K562 (cell line): ENCODE measurements around the gene PROM2. TPM values are rescaled to one million over a fixed set of nuclear protein-coding genes. Genes with fewer than 3 reads are reported as not detected.

Source experiments
- ATAC-seq: fragments of 200-7000 bp; cut with Tn5 transposase; 3 replicates; pipeline ENCODE4 v1.9.1; 2020; ENCODE audit warnings: moderate library complexity
- BruUV-seq: library from RNA; stranded (reverse); fragments of 400-500 nt; replicated peaks from 2 replicates; lab custom pipeline; 2021; lab: Mats Ljungman, UMichigan
- CTCF ChIA-PET: fragments of 300-600 bp; formaldehyde crosslinking; extraction: SDS; loops from one replicate; lab custom pipeline; 2021; ENCODE audit warnings: low intra/inter-chr PET ratio; lab: Yijun Ruan, JAX
- POLR2A ChIA-PET: fragments of 300-600, 350-650 bp; sonication (Branson Sonifier 250); formaldehyde crosslinking; extraction: SDS; loops from one replicate; lab custom pipeline; 2021; ENCODE audit warnings: antibody characterized with exemption, inconsistent platforms; lab: Yijun Ruan, JAX
- DNase-seq, 4 experiments: peaks; one replicate each; pipeline versions ENCODE4 v3.0.0 to v3.0.0-alpha.2; 2011 to 2018; ENCODE audit warnings: low spot score in 3 of 4, mixed read lengths in 3 of 4; ENCODE audit errors: extremely low read depth in 1 of 4
- FAIRE-seq: peaks from 2 replicates; lab custom pipeline; 2011; peaks lifted over from hg19 to GRCh38; lab: Jason Lieb, UNC
- H2AFZ ChIP-seq: 2 replicates; pipeline ENCODE4 v1.6.0; 2011; ENCODE audit warnings: low read depth, low read length, control low read depth, inconsistent platforms
- H3K27ac ChIP-seq: fragments of 200-600 bp; 3 replicates; pipeline ENCODE4 v1.8.0; 2011; ENCODE audit warnings: low read depth, mild to moderate bottlenecking, control low read depth, inconsistent platforms, low read length, moderate library complexity, mixed read lengths; ENCODE audit errors: extremely low read depth
- H3K27me3 ChIP-seq, 2 experiments: fragments of 300-600 bp in 1 of 2; 2 replicates in 1 of 2; 3 replicates in 1 of 2; pipeline versions ENCODE4 v1.6.0 to v1.8.0; 2011; ENCODE audit warnings: inconsistent platforms in 2 of 2, low read length in 2 of 2, mild to moderate bottlenecking in 1 of 2, mixed read lengths in 1 of 2, moderate library complexity in 1 of 2; ENCODE audit not compliant: control insufficient read depth in 2 of 2, insufficient read depth in 2 of 2
- H3K36me3 ChIP-seq: fragments of 300-600 bp; 3 replicates; pipeline ENCODE4 v1.8.0; 2011; ENCODE audit warnings: mild to moderate bottlenecking, low read length, inconsistent platforms; ENCODE audit not compliant: control insufficient read depth, insufficient read depth
- H3K4me1 ChIP-seq, 2 experiments: fragments of 200-600 bp in 1 of 2; replicated peaks in 1 of 2; 2 replicates in 1 of 2; 3 replicates in 1 of 2; pipeline versions ENCODE4 v1.5.1 to v1.8.0; 2011; ENCODE audit warnings: inconsistent platforms in 2 of 2, low read length in 2 of 2, mild to moderate bottlenecking in 1 of 2, mixed read lengths in 1 of 2, moderate library complexity in 1 of 2; ENCODE audit not compliant: control insufficient read depth in 2 of 2, insufficient read depth in 2 of 2
- H3K4me2 ChIP-seq: 2 replicates; pipeline ENCODE4 v1.6.1; 2011; ENCODE audit warnings: low read length, control low read depth, inconsistent platforms, mixed read lengths; ENCODE audit not compliant: insufficient read depth
- H3K4me3 ChIP-seq: fragments of 200-600 bp; sonication (generic), shearing (Covaris generic); 2 replicates; pipeline ENCODE4 v1.5.1; 2016; ENCODE audit warnings: control low read depth, inconsistent platforms
- H3K79me2 ChIP-seq: fragments of 200-600 bp; 3 replicates; pipeline ENCODE4 v1.8.0; 2011; ENCODE audit warnings: low read length, inconsistent platforms; ENCODE audit not compliant: control insufficient read depth, insufficient read depth
- H3K9ac ChIP-seq, 2 experiments: 2 replicates each; pipeline versions ENCODE4 v1.6.0 to v1.6.1; 2011; ENCODE audit warnings: low read depth in 2 of 2, low read length in 2 of 2, control low read depth in 1 of 2, inconsistent platforms in 1 of 2, mild to moderate bottlenecking in 1 of 2, mixed read lengths in 1 of 2; ENCODE audit not compliant: insufficient read depth in 1 of 2
- H3K9me1 ChIP-seq: one replicate; pipeline ENCODE4 v1.6.0; 2011; ENCODE audit warnings: inconsistent platforms, mild to moderate bottlenecking, low read length, moderate library complexity; ENCODE audit not compliant: control insufficient read depth, insufficient read depth
- H3K9me3 ChIP-seq: replicated peaks from 2 replicates; pipeline ENCODE4 v1.5.1; 2011; ENCODE audit warnings: low read depth, low read length, inconsistent platforms; ENCODE audit not compliant: control insufficient read depth, insufficient read depth
- H4K20me1 ChIP-seq: replicated peaks from 2 replicates; pipeline ENCODE4 v1.6.1; 2011; ENCODE audit warnings: low read length, inconsistent platforms, mixed read lengths; ENCODE audit not compliant: control insufficient read depth, insufficient read depth
- ATF1 ChIP-seq, 2 experiments: fragments of 450-650 bp in 1 of 2; IDR thresholded peaks; 2 replicates each; pipeline ENCODE4 v1.6.1; 2016; ENCODE audit warnings: missing compliant biosample characterization in 1 of 2, missing genetic modification characterization in 1 of 2
- CCAR2 ChIP-seq: fragments of 200-400 bp; formaldehyde crosslinking; IDR thresholded peaks from 2 replicates; pipeline ENCODE4 v1.6.1; 2017; ENCODE audit warnings: mild to moderate bottlenecking, low read depth, low read length
- COPS2 ChIP-seq: fragments of 450-650 bp; conservative IDR thresholded peaks from 2 replicates; pipeline ENCODE4 v1.6.1; 2016; ENCODE audit warnings: mild to moderate bottlenecking, moderate library complexity
- CREBBP ChIP-seq: IDR thresholded peaks from one replicate; pipeline ENCODE4 v1.6.1; 2012; ENCODE audit warnings: low read depth, mild to moderate bottlenecking, control low read depth, inconsistent platforms, low read length
- EWSR1 ChIP-seq: fragments of 450-650 bp; IDR thresholded peaks from 2 replicates; pipeline ENCODE4 v1.6.1; 2018; ENCODE audit warnings: borderline replicate concordance, mild to moderate bottlenecking, low read depth, moderate library complexity; ENCODE audit not compliant: partially characterized antibody
- FOS ChIP-seq: IDR thresholded peaks from 3 replicates; pipeline ENCODE4 v1.6.1; 2011; ENCODE audit not compliant: insufficient read length; ENCODE audit errors: extremely low read depth
- HNRNPL ChIP-seq: fragments of 200-400 bp; formaldehyde crosslinking; IDR thresholded peaks from 2 replicates; pipeline ENCODE4 v1.6.1; 2017; ENCODE audit warnings: low read depth, mild to moderate bottlenecking, low read length
- LCOR ChIP-seq: sonication (generic); formaldehyde crosslinking; IDR thresholded peaks from 2 replicates; pipeline ENCODE4 v1.8.0; 2022; ENCODE audit warnings: mild to moderate bottlenecking, missing genetic modification reagents
- LEF1 ChIP-seq: fragments of 450-650 bp; IDR thresholded peaks from 2 replicates; pipeline ENCODE4 v1.6.1; 2016; ENCODE audit warnings: mild to moderate bottlenecking
- MEIS2 ChIP-seq: fragments of 450-650 bp; IDR thresholded peaks from 2 replicates; pipeline ENCODE4 v1.6.1; 2014; ENCODE audit warnings: mild to moderate bottlenecking; ENCODE audit not compliant: partially characterized antibody
- STAG1 ChIP-seq: sonication (generic); formaldehyde crosslinking; IDR thresholded peaks from 2 replicates; pipeline ENCODE4 v1.5.0; 2020; ENCODE audit warnings: missing genetic modification reagents, borderline replicate concordance
- ZBTB34 ChIP-seq: fragments of 250-450 bp; sonication (Bioruptor Pico); IDR thresholded peaks from 2 replicates; pipeline ENCODE4 v1.8.0; 2021; ENCODE audit warnings: mild to moderate bottlenecking, moderate library complexity
- ZNF224 ChIP-seq: sonication (generic); formaldehyde crosslinking; IDR thresholded peaks from 2 replicates; pipeline ENCODE4 v1.8.0; 2022; ENCODE audit warnings: mild to moderate bottlenecking, missing genetic modification reagents
- ZNF239 ChIP-seq: fragments of 250-450 bp; sonication (Bioruptor Pico); IDR thresholded peaks from 2 replicates; pipeline ENCODE4 v1.4.0; 2020; ENCODE audit warnings: mild to moderate bottlenecking
- WGBS: fragments of 100-300 bp; shearing (Covaris generic); methylation state at CpG from one replicate; pipeline ENCODE4 v1.1.6; 2016; ENCODE audit warnings: low coverage, mixed read lengths; ENCODE audit not compliant: insufficient coverage; ENCODE audit errors: missing lambda C conversion rate; 5-methylcytosine and 5-hydroxymethylcytosine counted together
- in situ Hi-C: fragments of 300-500 bp; cut with MboI; formaldehyde crosslinking; loops from 4 replicates; pipeline ENCODE4 v1.15.0; 2018; ENCODE audit warnings: inconsistent platforms, mixed read lengths
- intact Hi-C: fragments of 100-400 bp; cut with micrococcal nuclease; formaldehyde crosslinking; loops from 2 replicates; pipeline ENCODE4 v1.14.2; 2022
- polyA plus RNA-seq, 8 experiments: library from polyadenylated mRNA; depleted of rRNA in 4 of 8; stranded (reverse) in 5 of 8; unstranded in 3 of 8; fragments of >200 nt; fragmentation: Nextera tagmentation in 2 of 8; fragmentation: Illumina TruSeq in 1 of 8; extraction: Ambion mirVana in 2 of 8; extraction: Trizol in 1 of 8; gene quantifications; 2 replicates each; pipeline versions ENCODE4 v1.2.1 to v1.2.3, GENCODE V29; 2011 to 2014; ENCODE audit warnings: inconsistent platforms in 1 of 8, missing spikeins in 1 of 8
- total RNA-seq, 7 experiments: library from RNA; depleted of rRNA in 6 of 7; stranded (reverse); fragments of >200 nt in 6 of 7; fragmentation: Illumina TruSeq in 2 of 7; extraction: Trizol in 2 of 7; gene quantifications; 2 replicates each; pipeline versions ENCODE4 v1.2.1 to v1.2.3, GENCODE V29; 2011 to 2021; ENCODE audit warnings: low replicate concordance in 1 of 7
- TF ChIP-seq, protein P1 (sequence below): fragments of 250-450 bp; sonication (Bioruptor Pico); IDR thresholded peaks from 2 replicates; pipeline ENCODE4 v1.5.0; 2021; ENCODE audit warnings: mild to moderate bottlenecking, moderate library complexity
- TF ChIP-seq, protein P2 (sequence below): sonication (generic); formaldehyde crosslinking; IDR thresholded peaks from 2 replicates; pipeline ENCODE4 v1.9.0; 2022; ENCODE audit warnings: mild to moderate bottlenecking, missing genetic modification reagents
- TF ChIP-seq, protein P3 (sequence below): fragments of 250-450 bp; sonication (Bioruptor Pico); IDR thresholded peaks from 2 replicates; pipeline ENCODE4 v1.4.0; 2020; ENCODE audit warnings: mild to moderate bottlenecking

Gene PROM2
- total and polyA plus RNA-seq, 9 of the 15 experiments (the other 6 are each of a cell fraction or from before 2014, with no cell fraction given), result not detected

- no peak within 1 kb of the TSS for H2AFZ ChIP-seq
- in situ Hi-C loops, result no loop called here
- FAIRE-seq, result no peak
Measured at GRCh38 chr2:95296880-95297487, 22.7 kb downstream of the PROM2 start, which contains the start of gene KCNIP3. KCNIP3 (plus strand) TSS chr2:95297347; CDS start chr2:95297439, 92 bp downstream.

More at GRCh38 chr2:95296880-95297487, 22.7 kb downstream of the PROM2 start, which contains the start of gene KCNIP3:
- Histone ChIP-seq H3K79me2 (no peaks in the 10 kb centered on the region), H3K27me3 (peaks cover 3 to 54% of the 10 kb centered on the region in 2 experiments; a peak in 3 of 5 replicates), H3K4me2 (no peak within 1 kb of the TSS), H3K27ac (no peak within 1 kb of the TSS), H3K9ac (no peak within 1 kb of the TSS), H3K9me1 (no peaks in the 10 kb centered on the region), H3K4me1 (no peaks in the 10 kb centered on the region; a peak in 1 of 5 replicates), H4K20me1 (no peaks in the 10 kb centered on the region), H3K9me3 (no peaks in the 10 kb centered on the region), H3K36me3 (no peaks in the 10 kb centered on the region), H3K4me3 (no peak within 1 kb of the TSS)
- intact Hi-C loops, result no loop called here
- POLR2A ChIA-PET, result no interaction called here
- ATAC-seq (no peak), DNase-seq (no peak)
- WGBS, result no CpG with 5 or more reads among the region's 13 CpGs
- TF ChIP-seq HNRNPL (no peak), ZNF224 (CRISPR knock-in tag) (no peak), FOS (no peak), COPS2 (no peak), ZNF239 (CRISPR knock-in tag) (no peak), LEF1 (no peak), ZBTB34 (CRISPR knock-in tag) (no peak), EWSR1 (no peak), CREBBP (no peak), LCOR (CRISPR knock-in tag) (no peak), CCAR2 (no peak), ATF1 (CRISPR knock-in tag; IDR thresholded peaks at IDR 0.05) (no peak), ATF1 (tag; IDR thresholded peaks at IDR 0.05) (no peak), MEIS2 (no peak), STAG1 (CRISPR knock-in tag) (no peak)
- TF ChIP-seq, protein P1, sequence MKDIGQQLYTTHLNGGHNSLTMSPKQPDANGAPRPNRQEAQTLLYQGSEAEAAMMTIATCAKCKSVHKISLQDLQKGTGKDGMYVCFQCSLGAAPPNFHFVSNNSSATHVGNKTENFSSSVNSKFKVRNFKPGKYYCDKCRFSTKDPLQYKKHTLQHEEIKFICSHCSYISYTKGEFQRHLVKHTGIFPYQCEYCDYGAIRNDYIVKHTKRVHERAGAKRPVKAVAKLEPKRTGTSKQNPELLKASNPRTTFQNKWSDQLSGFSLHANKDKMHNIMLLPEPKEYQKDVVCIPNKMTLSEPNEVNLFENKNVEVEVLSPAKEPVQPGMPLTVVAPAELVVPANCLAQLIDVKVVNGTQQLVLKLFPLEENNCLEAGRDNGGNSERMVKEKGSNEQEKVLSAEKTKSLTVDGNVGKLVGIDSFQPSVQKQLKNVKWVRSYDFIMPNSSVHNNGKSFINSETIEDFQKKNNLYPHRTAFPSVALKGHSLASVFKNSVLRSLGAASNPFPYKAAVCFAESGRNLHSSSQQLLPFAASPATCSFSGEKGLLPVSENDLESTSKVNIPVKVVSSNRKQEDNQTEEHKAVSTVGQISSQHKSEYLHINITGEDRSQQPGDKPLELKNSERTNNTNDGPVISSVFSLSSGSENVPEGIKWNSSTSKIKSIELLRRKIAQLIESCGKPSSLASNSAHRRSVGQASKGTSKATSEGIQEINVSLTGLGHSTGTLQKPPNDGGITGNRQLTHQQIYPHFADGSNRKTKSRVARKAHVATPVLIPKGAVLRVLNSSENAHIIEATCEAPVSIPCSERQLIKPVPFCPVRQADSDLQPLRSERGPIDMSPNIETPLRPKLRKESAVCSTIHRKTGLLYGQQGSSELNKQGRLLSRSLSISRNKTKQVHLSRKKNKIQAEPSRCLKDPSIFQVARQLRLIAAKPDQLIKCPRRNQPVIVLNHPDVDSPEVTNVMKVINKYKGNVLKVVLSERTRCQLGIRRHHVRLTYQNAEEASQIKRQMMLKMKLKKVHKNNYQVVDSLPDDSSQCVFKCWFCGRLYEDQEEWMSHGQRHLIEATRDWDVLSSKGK, result no peak
- TF ChIP-seq, protein P2, sequence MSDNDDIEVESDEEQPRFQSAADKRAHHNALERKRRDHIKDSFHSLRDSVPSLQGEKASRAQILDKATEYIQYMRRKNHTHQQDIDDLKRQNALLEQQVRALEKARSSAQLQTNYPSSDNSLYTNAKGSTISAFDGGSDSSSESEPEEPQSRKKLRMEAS (CRISPR knock-in tag), result no peak
- TF ChIP-seq, protein P3, sequence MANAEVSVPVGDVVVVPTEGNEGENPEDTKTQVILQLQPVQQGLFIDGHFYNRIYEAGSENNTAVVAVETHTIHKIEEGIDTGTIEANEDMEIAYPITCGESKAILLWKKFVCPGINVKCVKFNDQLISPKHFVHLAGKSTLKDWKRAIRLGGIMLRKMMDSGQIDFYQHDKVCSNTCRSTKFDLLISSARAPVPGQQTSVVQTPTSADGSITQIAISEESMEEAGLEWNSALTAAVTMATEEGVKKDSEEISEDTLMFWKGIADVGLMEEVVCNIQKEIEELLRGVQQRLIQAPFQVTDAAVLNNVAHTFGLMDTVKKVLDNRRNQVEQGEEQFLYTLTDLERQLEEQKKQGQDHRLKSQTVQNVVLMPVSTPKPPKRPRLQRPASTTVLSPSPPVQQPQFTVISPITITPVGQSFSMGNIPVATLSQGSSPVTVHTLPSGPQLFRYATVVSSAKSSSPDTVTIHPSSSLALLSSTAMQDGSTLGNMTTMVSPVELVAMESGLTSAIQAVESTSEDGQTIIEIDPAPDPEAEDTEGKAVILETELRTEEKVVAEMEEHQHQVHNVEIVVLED (CRISPR knock-in tag), result no peak
- CTCF ChIA-PET, result no interaction called here
- no TSS peak for BruUV-seq
